Calu3 (cell line): Measurements from ENCODE around the gene ASAP2. TPM values are rescaled to one million over a fixed set of nuclear protein-coding genes. Genes with fewer than 3 reads are reported as not detected.

Experiments
- BruUV-seq: library from RNA; stranded (reverse); fragments of 400-500 nt; replicated peaks from 2 replicates; lab custom pipeline; 2021; lab: Mats Ljungman, UMichigan
- CTCF ChIA-PET: fragments of 300-600 bp; sonication (Branson Sonifier 250); formaldehyde crosslinking; loops from one replicate; lab custom pipeline; 2022; ENCODE audit warnings: antibody characterized with exemption; lab: Charles Lee
- DNase-seq: peaks from one replicate; pipeline ENCODE4 v3.0.0; 2022
- H3K27ac Mint-ChIP-seq: one replicate; pipeline ENCODE4 v1.8.0; 2022; ENCODE audit warnings: mixed read lengths; ENCODE audit not compliant: unreplicated experiment
- H3K27me3 Mint-ChIP-seq: one replicate; pipeline ENCODE4 v1.8.0; 2022; ENCODE audit warnings: mixed read lengths; ENCODE audit not compliant: unreplicated experiment
- H3K36me3 Mint-ChIP-seq: one replicate; pipeline ENCODE4 v1.8.0; 2022; ENCODE audit warnings: mild to moderate bottlenecking, moderate library complexity, mixed read lengths; ENCODE audit not compliant: insufficient read depth, unreplicated experiment
- H3K4me1 Mint-ChIP-seq: one replicate; pipeline ENCODE4 v1.8.0; 2022; ENCODE audit warnings: mild to moderate bottlenecking, low read depth, mixed read lengths; ENCODE audit not compliant: unreplicated experiment
- H3K4me3 Mint-ChIP-seq: one replicate; pipeline ENCODE4 v1.8.0; 2022; ENCODE audit warnings: mild to moderate bottlenecking, low read depth, moderate library complexity, mixed read lengths; ENCODE audit not compliant: unreplicated experiment
- H3K9me3 Mint-ChIP-seq: one replicate; pipeline ENCODE4 v1.8.0; 2022; ENCODE audit warnings: low read depth, mixed read lengths; ENCODE audit not compliant: unreplicated experiment
- CTCF ChIP-seq: fragments of 200-600 bp; IDR thresholded peaks from one replicate; pipeline ENCODE4 v1.8.0; 2022; ENCODE audit warnings: antibody characterized with exemption; ENCODE audit not compliant: unreplicated experiment
- intact Hi-C: fragments of 100-400 bp; cut with micrococcal nuclease; formaldehyde crosslinking; loops from one replicate; pipeline ENCODE4 v1.10.0; 2022; ENCODE audit not compliant: unreplicated experiment
- total RNA-seq: library from RNA; stranded (reverse); gene quantifications from 2 replicates; pipeline ENCODE4 v1.2.3, GENCODE V29; 2022

ASAP2 gene
- total RNA-seq, 1 experiment from 2014 or later = 78.6 TPM

GRCh38 chr2:9443526-9443925, 236.9 kb downstream of the ASAP2 start:
- Mint-ChIP-seq H3K4me3 (no peak overlapping the region), H3K4me1 (no peaks in the 10 kb centered on the region), H3K36me3 (peaks cover 23% of the 10 kb centered on the region), H3K9me3 (no peaks in the 10 kb centered on the region), H3K27ac (no peak overlapping the region), H3K27me3 (no peaks in the 10 kb centered on the region)
- intact Hi-C loops = no loop called here
- no peak for TF ChIP-seq CTCF
- no TSS peak for BruUV-seq
- CTCF ChIA-PET = no interaction called here
- no peak for DNase-seq

GRCh38 chr2:9445089-9445488, 238.5 kb downstream of the ASAP2 start:
- Mint-ChIP-seq H3K4me3 (no peak overlapping the region), H3K27me3 (no peaks in the 10 kb centered on the region), H3K36me3 (peaks cover 16% of the 10 kb centered on the region), H3K4me1 (no peaks in the 10 kb centered on the region), H3K27ac (no peak overlapping the region), H3K9me3 (no peaks in the 10 kb centered on the region)
- BruUV-seq = no TSS peak
- intact Hi-C loops = no loop called here
- DNase-seq = no peak
- no peak for TF ChIP-seq CTCF
- CTCF ChIA-PET = no interaction called here

GRCh38 chr2:9451231-9451630, 244.6 kb downstream of the ASAP2 start:
- no peak overlapping the region for H3K27ac Mint-ChIP-seq
- H3K27me3 Mint-ChIP-seq = no peaks in the 10 kb centered on the region
- H3K9me3 Mint-ChIP-seq = no peaks in the 10 kb centered on the region
- no peak overlapping the region for H3K4me3 Mint-ChIP-seq
- intact Hi-C loops = no loop called here
- CTCF ChIA-PET = no interaction called here
- no peak for DNase-seq
- no peaks in the 10 kb centered on the region for H3K4me1 Mint-ChIP-seq
- no peak for TF ChIP-seq CTCF
- BruUV-seq = no TSS peak
- H3K36me3 Mint-ChIP-seq = peaks cover 19% of the 10 kb centered on the region

Other genes with a start within 250 kb of the ASAP2 start
- gene MBOAT2, start 203.1 kb upstream of the ASAP2 start, total RNA-seq = 36.8 and 40.9 TPM in 2 replicates
- gene ITGB1BP1, start 216.7 kb downstream of the ASAP2 start, total RNA-seq = 87.0 and 93.1 TPM in 2 replicates
- gene CPSF3, start 216.8 kb downstream of the ASAP2 start, total RNA-seq = 54.8 and 56.7 TPM in 2 replicates